PFSK-1 (cell line): ENCODE data around the gene MOGAT1.

ENCODE experiments used
- FOXP2 ChIP-seq: optimal IDR thresholded peaks from 2 replicates; pipeline ENCODE3; 2011; ENCODE audit warnings: borderline replicate concordance, control low read depth, inconsistent platforms; ENCODE audit not compliant: insufficient read depth; ENCODE audit errors: extremely low read length, extremely low read depth
- POLR2AphosphoS5 ChIP-seq: IDR thresholded peaks from 2 replicates; pipeline ENCODE4 v1.6.1; 2012; ENCODE audit warnings: low read depth, mild to moderate bottlenecking, control low read depth, low read length, moderate library complexity
- REST ChIP-seq, 2 experiments: IDR thresholded peaks; 2 replicates each; pipeline versions ENCODE4 v1.6.1 to v1.8.0; 2011 to 2012; ENCODE audit warnings: low read depth in 2 of 2, low read length in 2 of 2, control low read depth in 1 of 2, inconsistent platforms in 1 of 2, mild to moderate bottlenecking in 1 of 2, moderate library complexity in 1 of 2; ENCODE audit not compliant: insufficient read depth in 1 of 2
- SIN3A ChIP-seq: IDR thresholded peaks from 2 replicates; pipeline ENCODE4 v1.6.1; 2012; ENCODE audit warnings: mild to moderate bottlenecking, low read length, moderate library complexity, borderline replicate concordance; ENCODE audit not compliant: insufficient read depth
- TAF1 ChIP-seq: IDR thresholded peaks from 2 replicates; pipeline ENCODE4 v1.6.1; 2012; ENCODE audit warnings: low read length, control low read depth, borderline replicate concordance; ENCODE audit not compliant: insufficient read depth

MOGAT1 gene

GRCh38 chr2:222751238-222751637 is 79.8 kb downstream of the MOGAT1 start:
- TF ChIP-seq REST (IDR thresholded peaks at IDR 0.05; ENCODE audit: insufficient read depth in 1 of 2, low read depth in 2 of 2, low read length in 2 of 2) (no peak), POLR2AphosphoS5 (no peak), SIN3A (no peak), TAF1 (no peak), FOXP2 (no peak)

- TF ChIP-seq REST (IDR thresholded peaks at IDR 0.05; ENCODE audit: insufficient read depth in 1 of 2, low read depth in 2 of 2, low read length in 2 of 2) (no peak), FOXP2 (peak; percentile 37), POLR2AphosphoS5 (no peak)
Observed at GRCh38 chr2:222751821-222752719, 80.6 kb downstream of the MOGAT1 start.

- TF ChIP-seq POLR2AphosphoS5 (no peak), TAF1 (no peak), FOXP2 (no peak), REST (IDR thresholded peaks at IDR 0.05; ENCODE audit: insufficient read depth in 1 of 2, low read depth in 2 of 2, low read length in 2 of 2) (no peak), SIN3A (no peak)
Observed at GRCh38 chr2:222752746-222753145, 81.3 kb downstream of the MOGAT1 start.

GRCh38 chr2:222753251-222753824 is 81.9 kb downstream of the MOGAT1 start:
- TF ChIP-seq REST (IDR thresholded peaks at IDR 0.05; ENCODE audit: insufficient read depth in 1 of 2, low read depth in 2 of 2, low read length in 2 of 2), result peak in 1 of 2 experiments; percentile 27; a peak in 1 of 4 replicates
- no peak for TF ChIP-seq FOXP2
- TF ChIP-seq SIN3A, result 0 out of 2 replicates have a peak, but pooled peaks have one; percentile 38
- TF ChIP-seq TAF1, result no peak
- TF ChIP-seq POLR2AphosphoS5, result no peak

GRCh38 chr2:222754324-222754930 is 83.0 kb downstream of the MOGAT1 start:
- no peak for TF ChIP-seq POLR2AphosphoS5
- TF ChIP-seq FOXP2, result no peak
- no peak for TF ChIP-seq SIN3A
- no peak for TF ChIP-seq TAF1
- TF ChIP-seq REST (IDR thresholded peaks at IDR 0.05; ENCODE audit: insufficient read depth in 1 of 2, low read depth in 2 of 2, low read length in 2 of 2), result no peak
